ENCODE data around the gene EEPD1.

The EEPD1 gene

DNA sequence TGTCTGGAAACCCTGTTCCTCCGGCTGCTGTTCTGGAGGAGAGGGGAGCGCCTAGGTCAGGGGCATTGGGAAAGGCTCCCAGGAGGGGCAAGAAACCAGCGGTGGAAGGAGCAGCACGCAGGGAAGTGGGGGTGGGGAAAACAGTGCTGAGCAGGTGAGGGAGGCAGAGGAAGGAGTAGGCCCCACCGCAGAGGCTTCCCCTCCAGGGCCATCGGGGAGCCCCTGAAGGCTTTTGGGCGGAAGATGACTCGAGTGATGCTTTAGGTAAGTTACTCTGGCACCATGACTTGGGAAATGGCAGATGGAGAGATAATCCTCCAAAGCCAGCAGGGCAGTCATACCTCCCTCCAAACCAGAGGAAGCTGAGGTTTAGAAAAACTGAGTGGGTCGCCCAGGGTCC is 130.1 kb downstream of the EEPD1 start:
- H3K27ac ChIP-seq (ENCODE audit: low read length): no peak overlapping the region
- no peaks in the 10 kb centered on the region for H3K27me3 ChIP-seq (ENCODE audit: insufficient read depth, low read length)
- no peaks in the 10 kb centered on the region; the same call in 1 of the 2 replicates for H3K36me3 ChIP-seq (ENCODE audit: insufficient read depth, low read depth, low read length)
- peaks cover 61% of the 10 kb centered on the region for H3K4me1 ChIP-seq (ENCODE audit: insufficient read depth, low read length)
- H3K9ac ChIP-seq (ENCODE audit: low read depth, low read length): no peak overlapping the region
- no peak overlapping the region for H3K4me3 ChIP-seq (ENCODE audit: low read length)
- H3K9me3 ChIP-seq (ENCODE audit: insufficient read depth, low read depth, low read length): no peaks in the 10 kb centered on the region

DNA sequence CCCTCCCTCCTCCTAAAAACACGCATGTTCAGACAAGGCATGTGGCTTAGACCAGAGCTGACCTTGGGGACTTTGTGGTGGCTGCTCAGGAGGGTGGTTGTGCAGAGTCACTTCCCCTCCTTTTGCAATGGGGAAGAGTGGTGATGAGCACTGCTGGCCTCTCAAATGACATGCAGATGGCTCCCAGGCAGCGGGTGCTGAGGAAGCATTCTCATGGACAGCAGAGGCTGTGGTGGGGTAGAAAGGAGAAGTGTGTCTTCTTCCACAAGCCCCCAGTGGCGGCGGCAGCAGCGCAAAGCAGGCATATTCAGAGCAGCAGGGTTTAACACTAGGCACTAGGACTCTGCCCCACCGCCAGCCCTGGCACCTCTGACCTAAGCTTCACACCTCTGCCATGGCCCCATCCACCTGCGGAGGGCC is 130.7 kb downstream of the EEPD1 start:
- no peaks in the 10 kb centered on the region for H3K9me3 ChIP-seq (ENCODE audit: insufficient read depth, low read depth, low read length)
- H3K36me3 ChIP-seq (ENCODE audit: insufficient read depth, low read depth, low read length): no peaks in the 10 kb centered on the region; the same call in 1 of the 2 replicates
- no peak overlapping the region for H3K9ac ChIP-seq (ENCODE audit: low read depth, low read length)
- peaks cover 55% of the 10 kb centered on the region for H3K4me1 ChIP-seq (ENCODE audit: insufficient read depth, low read length)
- no peaks in the 10 kb centered on the region for H3K27me3 ChIP-seq (ENCODE audit: insufficient read depth, low read length)
- H3K4me3 ChIP-seq (ENCODE audit: low read length): no peak overlapping the region
- H3K27ac ChIP-seq (ENCODE audit: low read length): no peak overlapping the region

DNA sequence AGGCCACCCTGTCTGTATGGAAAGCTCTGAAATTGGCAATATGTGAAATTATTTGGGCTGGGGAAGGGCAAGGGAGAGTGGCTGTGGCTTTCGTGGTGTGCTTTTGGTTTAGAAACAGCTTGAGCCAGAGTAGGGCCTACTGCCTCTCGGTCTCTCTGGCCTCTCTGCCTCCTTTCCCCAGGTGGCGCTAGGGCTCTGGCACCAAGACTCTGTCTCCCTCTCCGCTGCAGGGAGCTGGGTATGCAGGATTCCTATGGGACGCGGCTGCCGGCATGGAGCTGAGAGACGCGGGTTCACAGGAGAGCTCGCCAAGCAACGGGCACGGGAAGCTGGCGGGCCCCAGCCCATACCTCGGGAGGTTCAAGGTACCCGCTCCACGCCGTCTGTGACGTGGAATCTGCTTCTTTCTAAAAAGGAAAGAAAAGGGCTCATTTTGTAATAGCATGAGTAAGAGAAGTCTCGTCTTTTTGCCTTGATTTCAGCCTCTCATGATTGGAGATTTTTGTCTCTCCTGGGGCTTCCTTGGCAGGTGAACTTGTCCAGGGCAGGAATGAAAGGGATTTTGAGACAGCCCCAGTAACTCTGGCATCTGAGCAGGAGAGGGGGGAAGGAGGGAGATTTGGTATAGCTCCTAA is 131.5 kb downstream of the EEPD1 start:
- no peaks in the 10 kb centered on the region for H3K27me3 ChIP-seq (ENCODE audit: insufficient read depth, low read length)
- H3K9me3 ChIP-seq (ENCODE audit: insufficient read depth, low read depth, low read length): no peaks in the 10 kb centered on the region
- H3K36me3 ChIP-seq (ENCODE audit: insufficient read depth, low read depth, low read length): no peaks in the 10 kb centered on the region; the same call in 1 of the 2 replicates
- H3K4me3 ChIP-seq (ENCODE audit: low read length): no peak overlapping the region
- H3K9ac ChIP-seq (ENCODE audit: low read depth, low read length): no peak overlapping the region
- H3K4me1 ChIP-seq (ENCODE audit: insufficient read depth, low read length): peaks cover 47% of the 10 kb centered on the region
- H3K27ac ChIP-seq (ENCODE audit: low read length): no peak overlapping the region

DNA sequence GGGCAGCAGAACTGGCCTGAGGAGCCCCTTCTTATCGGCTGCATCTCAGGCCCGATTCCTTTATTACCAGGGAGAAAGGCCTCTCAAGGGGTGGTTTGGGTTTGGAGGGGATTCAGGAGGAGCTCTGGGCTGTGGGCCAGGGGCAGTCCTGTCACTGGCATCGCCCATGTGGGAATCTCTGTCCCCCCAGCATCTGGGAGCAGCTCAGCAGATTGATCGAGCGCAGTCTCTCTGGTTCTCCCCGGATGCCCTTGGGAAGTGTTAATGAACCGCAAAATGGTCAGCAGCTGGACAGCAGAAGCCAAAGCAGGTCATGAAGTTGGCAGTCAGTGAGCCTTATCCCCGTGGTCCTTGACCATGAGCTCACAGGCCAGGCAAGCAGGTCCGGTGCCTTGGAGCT is 132.2 kb downstream of the EEPD1 start:
- Histone ChIP-seq H3K4me1 (ENCODE audit: insufficient read depth, low read length) (peaks cover 40% of the 10 kb centered on the region), H3K27me3 (ENCODE audit: insufficient read depth, low read length) (no peaks in the 10 kb centered on the region), H3K27ac (ENCODE audit: low read length) (no peak overlapping the region), H3K4me3 (ENCODE audit: low read length) (no peak overlapping the region), H3K9ac (ENCODE audit: low read depth, low read length) (no peak overlapping the region), H3K9me3 (ENCODE audit: insufficient read depth, low read depth, low read length) (no peaks in the 10 kb centered on the region), H3K36me3 (ENCODE audit: insufficient read depth, low read depth, low read length) (no peaks in the 10 kb centered on the region; the same call in 1 of the 2 replicates)

DNA sequence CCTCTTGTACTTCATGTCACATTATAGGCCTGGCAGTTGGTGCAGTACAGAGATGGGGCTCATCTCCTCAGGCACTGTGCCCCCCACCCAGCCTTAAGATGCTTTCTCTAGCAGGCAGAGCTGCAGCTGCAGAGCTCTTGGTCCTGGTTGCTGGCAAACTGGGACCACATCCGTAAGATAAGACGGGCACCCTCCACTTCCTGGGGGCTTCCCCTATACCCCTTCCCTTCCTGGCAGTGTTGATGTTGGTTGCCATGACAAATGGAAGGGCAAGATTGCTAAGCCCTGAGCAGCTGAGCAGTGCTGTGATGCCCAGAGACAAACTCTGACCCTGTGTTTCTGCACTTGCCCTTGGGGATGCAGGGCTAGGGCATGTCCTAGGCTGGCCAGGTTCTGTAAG is 133.2 kb downstream of the EEPD1 start:
- no peaks in the 10 kb centered on the region; the same call in 1 of the 2 replicates for H3K36me3 ChIP-seq (ENCODE audit: insufficient read depth, low read depth, low read length)
- H3K4me3 ChIP-seq (ENCODE audit: low read length): no peak overlapping the region
- no peaks in the 10 kb centered on the region for H3K27me3 ChIP-seq (ENCODE audit: insufficient read depth, low read length)
- no peaks in the 10 kb centered on the region for H3K9me3 ChIP-seq (ENCODE audit: insufficient read depth, low read depth, low read length)
- H3K9ac ChIP-seq (ENCODE audit: low read depth, low read length): no peak overlapping the region
- no peak overlapping the region for H3K27ac ChIP-seq (ENCODE audit: low read length)
- peaks cover 33% of the 10 kb centered on the region for H3K4me1 ChIP-seq (ENCODE audit: insufficient read depth, low read length)

DNA sequence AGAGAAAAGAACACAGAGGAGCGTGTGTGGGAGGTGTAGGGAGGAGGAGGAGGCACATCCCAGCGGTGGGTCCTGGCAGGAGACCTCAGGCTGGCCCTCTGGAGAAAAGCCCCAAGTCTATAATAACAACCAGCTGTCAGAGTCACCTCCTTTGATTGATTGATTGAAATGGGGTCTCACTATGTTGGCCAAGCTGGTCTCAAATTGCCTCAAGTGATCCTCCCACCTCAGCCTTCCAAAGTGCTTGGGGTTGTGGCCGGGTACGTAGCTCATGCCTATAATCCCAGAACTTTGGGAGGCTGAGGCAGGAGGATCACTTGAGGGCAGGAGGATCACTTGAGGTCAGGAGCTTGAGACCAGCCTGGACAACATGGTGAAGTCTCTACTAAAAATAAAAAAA is 133.6 kb downstream of the EEPD1 start:
- H3K36me3 ChIP-seq (ENCODE audit: insufficient read depth, low read depth, low read length): no peaks in the 10 kb centered on the region; the same call in 1 of the 2 replicates
- H3K4me1 ChIP-seq (ENCODE audit: insufficient read depth, low read length): peaks cover 30% of the 10 kb centered on the region
- H3K27ac ChIP-seq (ENCODE audit: low read length): no peak overlapping the region
- no peak overlapping the region for H3K9ac ChIP-seq (ENCODE audit: low read depth, low read length)
- no peaks in the 10 kb centered on the region for H3K9me3 ChIP-seq (ENCODE audit: insufficient read depth, low read depth, low read length)
- no peak overlapping the region for H3K4me3 ChIP-seq (ENCODE audit: low read length)
- H3K27me3 ChIP-seq (ENCODE audit: insufficient read depth, low read length): no peaks in the 10 kb centered on the region

DNA sequence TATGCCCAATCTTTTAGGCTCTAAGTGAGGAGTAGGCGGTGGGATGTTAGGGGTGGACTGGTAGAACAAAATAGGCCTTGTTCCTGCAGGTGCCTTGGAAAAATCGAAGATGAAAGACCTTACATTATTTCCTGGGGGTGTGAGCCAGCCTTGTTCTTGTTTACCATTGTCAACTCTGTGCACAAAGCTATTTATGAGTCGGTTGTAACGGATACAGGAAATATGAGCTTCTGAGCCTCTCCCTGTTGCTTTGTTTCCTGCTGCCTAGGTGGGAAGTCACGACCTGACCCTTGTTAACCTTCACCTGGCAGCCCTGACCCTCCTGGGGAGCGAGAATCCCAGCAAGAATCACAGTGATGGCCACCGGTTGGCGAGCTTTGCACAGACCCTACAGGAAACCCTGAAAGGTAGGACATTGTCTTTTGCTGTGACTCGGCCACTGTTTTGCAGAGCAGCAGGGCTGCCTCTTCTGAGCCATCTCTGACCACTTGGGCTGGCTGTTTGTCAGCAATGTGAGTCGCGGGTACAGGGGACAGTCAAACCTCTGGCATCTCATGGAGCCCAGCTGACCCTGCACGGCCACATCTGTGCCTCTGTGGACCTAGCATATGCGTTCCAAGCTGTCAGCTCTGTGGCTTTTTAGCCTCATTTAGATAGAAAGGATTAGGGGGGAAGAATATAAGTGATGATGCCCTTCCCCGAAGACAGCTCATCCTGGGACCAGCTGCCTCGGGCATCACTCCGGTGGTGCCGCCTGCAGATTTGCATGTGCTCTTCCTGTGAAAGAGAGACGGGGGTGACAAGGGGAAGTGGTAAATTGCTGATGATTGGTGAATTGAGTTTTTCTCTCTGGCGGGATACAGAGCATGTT is 134.6 kb downstream of the EEPD1 start:
- no peak overlapping the region for H3K9ac ChIP-seq (ENCODE audit: low read depth, low read length)

DNA sequence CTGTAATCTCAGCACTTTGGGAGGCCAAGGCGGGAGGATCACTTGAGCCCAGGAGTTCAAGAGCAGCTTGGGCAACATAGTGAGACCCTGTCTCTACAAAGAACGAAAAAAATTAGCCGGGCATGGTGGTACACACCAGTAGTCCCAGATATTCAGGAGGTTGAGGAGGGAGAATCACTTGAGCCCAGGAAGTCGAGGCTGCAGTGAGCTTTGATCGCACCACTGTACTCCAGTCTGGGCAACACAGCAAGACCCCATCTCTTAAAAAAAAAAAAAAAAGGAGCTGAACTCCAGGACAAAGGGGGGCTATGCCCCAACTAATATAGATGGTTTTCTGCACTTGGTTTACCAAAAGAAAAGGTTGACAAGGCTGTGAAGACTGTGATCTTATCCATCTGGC is 135.4 kb downstream of the EEPD1 start:
- Histone ChIP-seq H3K9ac (ENCODE audit: low read depth, low read length) (no peak overlapping the region), H3K36me3 (ENCODE audit: insufficient read depth, low read depth, low read length) (no peaks in the 10 kb centered on the region; the same call in 1 of the 2 replicates), H3K4me3 (ENCODE audit: low read length) (no peak overlapping the region), H3K4me1 (ENCODE audit: insufficient read depth, low read length) (peaks cover 17% of the 10 kb centered on the region), H3K9me3 (ENCODE audit: insufficient read depth, low read depth, low read length) (no peaks in the 10 kb centered on the region), H3K27ac (ENCODE audit: low read length) (no peak overlapping the region), H3K27me3 (ENCODE audit: insufficient read depth, low read length) (no peaks in the 10 kb centered on the region)

More for the DNA sequence above, 134.6 kb downstream of the EEPD1 start:
- Histone ChIP-seq H3K27me3 (ENCODE audit: insufficient read depth, low read length) (no peaks in the 10 kb centered on the region), H3K9me3 (ENCODE audit: insufficient read depth, low read depth, low read length) (no peaks in the 10 kb centered on the region), H3K4me3 (ENCODE audit: low read length) (no peak overlapping the region), H3K36me3 (ENCODE audit: insufficient read depth, low read depth, low read length) (no peaks in the 10 kb centered on the region; the same call in 1 of the 2 replicates), H3K27ac (ENCODE audit: low read length) (no peak overlapping the region), H3K4me1 (ENCODE audit: insufficient read depth, low read length) (peaks cover 26% of the 10 kb centered on the region)

DNA sequence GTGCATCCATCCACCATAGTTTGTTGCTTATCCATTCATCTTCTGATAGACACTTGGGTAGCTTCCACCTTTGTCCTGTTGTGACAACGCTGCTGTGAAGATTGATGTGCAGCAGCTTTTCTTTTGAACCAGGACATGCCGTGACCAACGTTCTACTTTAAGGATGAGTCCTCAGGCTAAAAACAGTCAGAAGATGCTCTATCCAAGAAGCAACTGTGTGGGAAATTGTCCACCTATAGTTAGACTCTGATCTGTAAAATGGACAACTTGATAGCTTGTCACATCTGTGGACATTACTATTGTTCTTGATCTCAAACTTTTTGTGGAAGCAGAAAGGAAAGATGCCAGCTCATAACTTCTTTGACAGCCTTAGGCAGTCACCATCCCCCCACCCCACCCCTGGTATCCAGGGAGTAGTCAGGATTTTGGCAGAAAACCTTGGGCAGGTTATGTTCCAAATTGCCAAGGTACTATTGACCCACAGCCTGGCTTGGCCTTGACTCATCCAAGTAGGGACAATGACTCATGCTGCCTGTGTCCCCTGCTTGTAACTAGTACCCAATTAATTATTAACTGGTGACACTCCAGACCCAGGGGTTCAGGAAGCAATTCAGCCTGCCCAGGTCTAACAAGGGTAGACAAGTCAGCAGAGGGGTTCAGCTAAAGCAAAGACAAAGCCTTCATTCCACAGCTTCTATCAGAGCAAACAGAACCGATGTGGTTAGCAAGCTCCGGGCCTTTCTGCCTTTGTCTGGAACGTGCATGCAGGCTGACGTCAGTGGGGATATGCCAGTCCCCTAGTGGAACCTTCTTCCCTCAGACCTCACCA is 137.0 kb downstream of the EEPD1 start:
- no peak overlapping the region for H3K4me3 ChIP-seq (ENCODE audit: low read length)
- no peaks in the 10 kb centered on the region; the same call in 1 of the 2 replicates for H3K36me3 ChIP-seq (ENCODE audit: insufficient read depth, low read depth, low read length)
- H3K4me1 ChIP-seq (ENCODE audit: insufficient read depth, low read length): peaks cover 14% of the 10 kb centered on the region
- no peak overlapping the region for H3K27ac ChIP-seq (ENCODE audit: low read length)
- no peaks in the 10 kb centered on the region for H3K9me3 ChIP-seq (ENCODE audit: insufficient read depth, low read depth, low read length)
- H3K27me3 ChIP-seq (ENCODE audit: insufficient read depth, low read length): no peaks in the 10 kb centered on the region
- H3K9ac ChIP-seq (ENCODE audit: low read depth, low read length): no peak overlapping the region

DNA sequence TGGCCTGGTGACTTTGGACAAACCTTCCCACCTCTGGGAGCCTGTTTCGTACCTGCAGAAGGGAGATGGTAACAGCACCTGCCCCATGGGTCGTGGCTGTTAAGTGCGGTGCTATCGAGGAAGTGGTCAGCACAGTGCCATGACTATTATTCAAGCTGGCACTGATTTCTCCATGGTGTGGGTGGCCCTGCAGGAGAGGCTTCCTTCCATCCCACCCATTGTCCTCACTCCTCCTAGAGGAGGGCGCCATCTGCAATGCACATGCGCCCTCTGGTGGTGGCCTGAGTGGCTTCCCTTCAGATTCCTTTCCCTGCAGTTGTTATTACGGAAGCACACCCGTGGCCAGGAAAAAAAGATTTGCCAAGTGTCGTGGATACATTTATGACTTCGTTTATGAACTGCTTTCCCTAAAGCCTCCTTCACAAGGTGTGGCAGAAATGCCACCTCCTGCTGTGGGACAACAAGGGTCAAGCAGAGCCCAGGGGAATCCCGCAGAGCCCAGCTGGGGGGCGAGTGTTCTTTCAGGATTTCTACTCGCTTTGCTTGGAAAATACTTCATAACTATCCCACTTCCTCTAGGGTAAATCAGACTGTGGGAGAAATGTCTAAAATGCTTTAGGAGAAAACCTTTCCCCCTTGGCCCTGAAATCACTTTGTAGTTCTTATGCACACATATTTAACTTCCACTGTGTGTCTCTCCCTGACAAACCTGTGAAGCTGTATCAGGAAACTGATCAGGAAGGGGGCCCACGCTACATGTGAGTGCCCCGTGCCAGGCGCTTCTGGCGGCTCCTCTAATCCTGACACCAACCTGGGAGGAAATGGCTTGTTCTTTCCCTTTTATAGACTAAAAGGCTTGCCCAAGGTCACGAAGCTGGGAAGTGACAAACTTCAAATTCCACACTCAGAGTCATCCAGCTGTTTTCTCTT is 138.6 kb downstream of the EEPD1 start:
- H3K4me1 ChIP-seq (ENCODE audit: insufficient read depth, low read length): peaks cover 14% of the 10 kb centered on the region
- H3K27ac ChIP-seq (ENCODE audit: low read length): no peak overlapping the region

More for the DNA sequence above, 138.6 kb downstream of the EEPD1 start:
- Histone ChIP-seq H3K36me3 (ENCODE audit: insufficient read depth, low read depth, low read length) (no peaks in the 10 kb centered on the region; the same call in 1 of the 2 replicates), H3K9ac (ENCODE audit: low read depth, low read length) (peak overlapping the region; percentile 14; the same call in 1 of the 2 replicates), H3K9me3 (ENCODE audit: insufficient read depth, low read depth, low read length) (no peaks in the 10 kb centered on the region), H3K4me3 (ENCODE audit: low read length) (no peak overlapping the region), H3K27me3 (ENCODE audit: insufficient read depth, low read length) (no peaks in the 10 kb centered on the region)
